ENCODE results near the gene LGALS3. TPM values are rescaled to one million over a fixed set of nuclear protein-coding genes. Genes with fewer than 3 reads are reported as not detected.

Gene LGALS3
- total and polyA plus RNA-seq, 12 donors, result 11.6 to 248 (median 120) TPM

DNA sequence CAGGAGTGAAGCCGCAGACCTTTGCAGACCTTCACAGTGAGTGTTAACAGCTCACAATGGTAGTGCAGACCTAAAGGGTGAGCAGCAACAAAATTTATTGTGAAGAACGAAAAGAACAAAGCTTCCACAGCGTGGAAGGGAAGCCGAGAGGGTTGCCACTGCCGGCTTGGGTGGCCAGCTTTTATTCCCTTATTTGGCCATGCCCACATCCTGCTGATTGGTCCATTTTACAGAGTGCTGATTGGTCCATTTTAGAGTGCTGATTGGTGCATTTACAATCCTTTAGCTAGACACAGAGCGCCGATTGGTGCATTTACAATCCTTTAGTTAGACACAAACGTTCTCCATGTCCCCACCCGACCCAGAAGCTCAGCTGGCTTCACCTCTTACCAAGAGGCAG is 42.1 kb upstream of the LGALS3 start:
- TF ChIP-seq POLR2A (IDR thresholded peaks at IDR 0.05), result no peak
- TF ChIP-seq, protein P1, sequence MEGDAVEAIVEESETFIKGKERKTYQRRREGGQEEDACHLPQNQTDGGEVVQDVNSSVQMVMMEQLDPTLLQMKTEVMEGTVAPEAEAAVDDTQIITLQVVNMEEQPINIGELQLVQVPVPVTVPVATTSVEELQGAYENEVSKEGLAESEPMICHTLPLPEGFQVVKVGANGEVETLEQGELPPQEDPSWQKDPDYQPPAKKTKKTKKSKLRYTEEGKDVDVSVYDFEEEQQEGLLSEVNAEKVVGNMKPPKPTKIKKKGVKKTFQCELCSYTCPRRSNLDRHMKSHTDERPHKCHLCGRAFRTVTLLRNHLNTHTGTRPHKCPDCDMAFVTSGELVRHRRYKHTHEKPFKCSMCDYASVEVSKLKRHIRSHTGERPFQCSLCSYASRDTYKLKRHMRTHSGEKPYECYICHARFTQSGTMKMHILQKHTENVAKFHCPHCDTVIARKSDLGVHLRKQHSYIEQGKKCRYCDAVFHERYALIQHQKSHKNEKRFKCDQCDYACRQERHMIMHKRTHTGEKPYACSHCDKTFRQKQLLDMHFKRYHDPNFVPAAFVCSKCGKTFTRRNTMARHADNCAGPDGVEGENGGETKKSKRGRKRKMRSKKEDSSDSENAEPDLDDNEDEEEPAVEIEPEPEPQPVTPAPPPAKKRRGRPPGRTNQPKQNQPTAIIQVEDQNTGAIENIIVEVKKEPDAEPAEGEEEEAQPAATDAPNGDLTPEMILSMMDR (IDR thresholded peaks at IDR 0.05), result no peak
- DNase-seq, result no peak
- Histone ChIP-seq H3K27ac (no peak overlapping the region), H3K4me1 (replicated peaks in 1 of 2) (no peaks in the 10 kb centered on the region), H3K36me3 (replicated peaks in 1 of 2) (no peaks in the 10 kb centered on the region), H3K9me3 (replicated peaks in 1 of 3) (no peaks in the 10 kb centered on the region), H3K27me3 (no peaks in the 10 kb centered on the region), H3K4me3 (no peak overlapping the region)
- intact Hi-C loops (cut with DNase I), result loop anchor here in 1 of 2 donors (5.0 kb wide), 1 partner anchor 70 kb away; no protein-coding TSS in a partner anchor
- 84 to 90% (median 89%) methylated on average over 9 of the region's 9 CpGs for WGBS, 4 donors

DNA sequence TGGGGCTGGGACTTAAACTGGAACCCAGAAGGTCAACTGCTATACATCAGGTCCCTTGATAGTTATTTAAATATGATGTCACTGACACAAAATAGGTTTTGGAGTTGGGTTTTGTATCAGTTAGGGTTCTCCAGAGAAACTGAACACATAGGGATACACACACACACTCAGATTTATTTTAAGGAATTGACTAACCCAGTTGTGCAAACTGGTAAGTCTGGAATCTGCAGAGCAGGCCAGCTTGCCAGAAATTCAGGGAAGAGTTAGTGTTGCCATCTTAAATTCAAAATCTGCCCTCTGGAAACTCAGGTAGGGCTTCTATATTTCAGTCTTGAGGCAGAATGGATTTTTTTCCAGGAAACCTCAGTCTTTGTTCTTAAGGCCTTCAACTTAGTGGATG is 40.7 kb upstream of the LGALS3 start:
- TF ChIP-seq POLR2A (IDR thresholded peaks at IDR 0.05), result no peak
- TF ChIP-seq, protein P1 (IDR thresholded peaks at IDR 0.05), result no peak
- intact Hi-C loops (cut with DNase I), result loop anchor here in 1 of 2 donors (5.0 kb wide), 1 partner anchor 69 kb away; no protein-coding TSS in a partner anchor
- H3K27me3 ChIP-seq, result no peaks in the 10 kb centered on the region
- H3K4me1 ChIP-seq (replicated peaks in 1 of 2), result no peaks in the 10 kb centered on the region
- H3K36me3 ChIP-seq (replicated peaks in 1 of 2), result no peaks in the 10 kb centered on the region
- DNase-seq, result no peak
- H3K4me3 ChIP-seq, result no peak overlapping the region
- H3K27ac ChIP-seq, result no peak overlapping the region
- H3K9me3 ChIP-seq (replicated peaks in 1 of 3), result no peaks in the 10 kb centered on the region

DNA sequence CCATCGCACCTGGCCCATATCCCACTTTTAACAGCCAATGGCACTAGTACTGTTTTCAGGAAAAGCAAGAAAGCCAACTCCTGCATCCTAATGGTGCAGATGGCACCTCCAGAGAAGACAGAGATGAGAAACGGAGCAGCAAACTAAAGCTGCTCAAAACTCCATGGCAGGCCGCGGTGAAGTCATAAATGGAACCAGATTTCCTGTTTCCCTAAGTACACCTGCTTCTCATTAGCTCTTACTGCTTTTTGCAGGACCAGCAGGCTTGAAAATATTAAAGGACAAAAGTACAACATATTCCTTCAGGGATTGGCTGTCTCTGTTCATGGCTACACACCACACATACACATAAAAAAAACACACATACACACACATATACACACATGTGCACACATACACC is 36.7 kb upstream of the LGALS3 start:
- TF ChIP-seq, protein P1 (IDR thresholded peaks at IDR 0.05), result no peak
- no peak for TF ChIP-seq POLR2A (IDR thresholded peaks at IDR 0.05)
- H3K27ac ChIP-seq, result no peak overlapping the region
- H3K4me3 ChIP-seq, result no peak overlapping the region
- WGBS, 4 donors, result 75 to 83% (median 81%) methylated on average over 4 of the region's 4 CpGs
- intact Hi-C loops (cut with DNase I), result loop anchor here in 1 of 2 donors (5.0 kb wide), 1 partner anchor 70 kb away; no protein-coding TSS in a partner anchor
- no peaks in the 10 kb centered on the region for H3K4me1 ChIP-seq (replicated peaks in 1 of 2)
- no peaks in the 10 kb centered on the region for H3K27me3 ChIP-seq
- no peak for DNase-seq
- no peaks in the 10 kb centered on the region for H3K9me3 ChIP-seq (replicated peaks in 1 of 3)
- no peaks in the 10 kb centered on the region for H3K36me3 ChIP-seq (replicated peaks in 1 of 2)

DNA sequence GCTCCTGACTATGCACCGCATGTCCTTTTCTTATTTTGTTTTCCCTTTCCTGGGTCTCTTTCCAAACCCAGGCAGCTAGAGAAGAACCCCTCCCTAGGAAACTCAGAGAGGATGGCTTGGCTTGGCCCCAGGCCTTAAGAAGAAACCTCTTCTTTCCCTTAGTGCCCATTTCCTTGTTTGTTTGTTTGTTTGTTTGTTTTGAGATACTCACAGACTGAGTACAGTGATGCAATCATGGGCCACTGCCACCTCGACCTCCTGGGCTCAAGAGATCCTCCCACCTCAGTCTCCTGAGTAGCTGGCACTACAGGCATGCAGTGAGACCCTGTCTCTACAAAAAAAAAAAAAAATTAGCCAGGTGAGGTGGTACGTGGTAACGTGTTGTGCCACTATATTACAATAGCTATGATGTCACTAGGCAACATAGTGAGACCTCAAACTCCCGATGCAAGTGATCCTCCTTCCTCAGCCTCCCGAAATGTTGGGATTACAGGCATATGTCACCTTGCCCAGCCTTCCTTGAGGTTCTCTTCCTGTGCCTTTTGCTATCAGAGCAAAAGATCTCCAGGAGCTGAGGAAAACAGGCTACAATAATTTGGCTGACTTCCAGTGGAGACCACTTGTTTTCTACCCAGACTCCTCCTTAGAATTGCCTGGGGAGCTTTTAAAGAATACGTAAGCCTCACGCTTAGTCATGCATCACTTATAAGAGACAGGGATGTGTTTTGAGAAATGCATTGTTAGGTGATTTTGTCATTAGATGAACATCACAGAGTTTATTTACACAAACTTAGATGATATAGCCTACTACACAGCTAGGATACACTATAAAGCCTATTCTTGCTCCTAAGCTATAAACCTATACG is 34.5 kb upstream of the LGALS3 start:
- intact Hi-C loops (cut with DNase I), result loop anchor here in 1 of 2 donors (5.0 kb wide), 1 partner anchor 68 kb away; no protein-coding TSS in a partner anchor
- 79 to 89% (median 82%) methylated on average over 9 of the region's 9 CpGs for WGBS, 4 donors
- TF ChIP-seq, protein P1 (IDR thresholded peaks at IDR 0.05), result no peak
- no peak for TF ChIP-seq POLR2A (IDR thresholded peaks at IDR 0.05)
- Histone ChIP-seq H3K9me3 (replicated peaks in 1 of 3) (no peaks in the 10 kb centered on the region), H3K36me3 (replicated peaks in 1 of 2) (no peaks in the 10 kb centered on the region), H3K4me1 (replicated peaks in 1 of 2) (peaks cover 0 to 9% of the 10 kb centered on the region in 2 donors), H3K4me3 (no peak overlapping the region), H3K27me3 (no peaks in the 10 kb centered on the region), H3K27ac (no peak overlapping the region)
- no peak for DNase-seq
